HepG2 (cell line): ENCODE data around the gene DNAJC7. TPM values are rescaled to one million over a fixed set of nuclear protein-coding genes. Genes with fewer than 3 reads are reported as not detected.
A peak's percentile ranks its signal among the peaks of the same experiment; 100 is the strongest.

ENCODE experiments used
- BRD4 ChIP-seq: sonication (generic); formaldehyde crosslinking; IDR thresholded peaks from 2 replicates; pipeline ENCODE4 v1.4.0; 2020; ENCODE audit warnings: missing genetic modification reagents
- GATAD2A ChIP-seq: IDR thresholded peaks from 2 replicates; pipeline ENCODE4 v1.6.1; 2016
- GLI4 ChIP-seq: sonication (generic); formaldehyde crosslinking; IDR thresholded peaks from 2 replicates; pipeline ENCODE4 v1.5.1; 2020; ENCODE audit warnings: missing genetic modification reagents, mild to moderate bottlenecking, moderate library complexity, borderline replicate concordance
- HOXA9 ChIP-seq: sonication (generic); formaldehyde crosslinking; IDR thresholded peaks from 2 replicates; pipeline ENCODE4 v1.8.1; 2022; ENCODE audit warnings: missing genetic modification reagents, mild to moderate bottlenecking, moderate library complexity, borderline replicate concordance
- KDM5B ChIP-seq: sonication (generic); formaldehyde crosslinking; IDR thresholded peaks from 2 replicates; pipeline ENCODE4 v1.4.0; 2020; ENCODE audit warnings: missing genetic modification reagents, mild to moderate bottlenecking, borderline replicate concordance
- SP4 ChIP-seq: sonication (generic); formaldehyde crosslinking; IDR thresholded peaks from 2 replicates; pipeline ENCODE4 v1.8.1; 2023; ENCODE audit warnings: mild to moderate bottlenecking, missing genetic modification reagents
- SRSF1 ChIP-seq: fragments of 200-400 bp; formaldehyde crosslinking; optimal IDR thresholded peaks from 2 replicates; pipeline ENCODE3; 2017; ENCODE audit warnings: mild to moderate bottlenecking, low read depth, low read length, moderate library complexity
- ZBTB1 ChIP-seq: sonication (generic); formaldehyde crosslinking; IDR thresholded peaks from 2 replicates; pipeline ENCODE4 v1.4.0; 2020; ENCODE audit warnings: missing genetic modification reagents, borderline replicate concordance
- ZBTB38 ChIP-seq: sonication (generic); formaldehyde crosslinking; IDR thresholded peaks from 2 replicates; pipeline ENCODE4 v1.5.1; 2020; ENCODE audit warnings: mild to moderate bottlenecking, missing genetic modification reagents
- ZNF263 ChIP-seq: sonication (generic); formaldehyde crosslinking; IDR thresholded peaks from 2 replicates; pipeline ENCODE4 v1.4.0; 2020; ENCODE audit warnings: missing genetic modification reagents
- ZNF552 ChIP-seq: sonication (generic); formaldehyde crosslinking; IDR thresholded peaks from 2 replicates; pipeline ENCODE4 v1.9.0; 2022; ENCODE audit warnings: missing genetic modification reagents, mild to moderate bottlenecking, borderline replicate concordance
- ZNF839 ChIP-seq: sonication (generic); formaldehyde crosslinking; IDR thresholded peaks from 2 replicates; pipeline ENCODE4 v1.4.0; 2020; ENCODE audit warnings: missing genetic modification reagents, mild to moderate bottlenecking, borderline replicate concordance
- ZNF891 ChIP-seq: sonication (generic); formaldehyde crosslinking; IDR thresholded peaks from 2 replicates; pipeline ENCODE4 v1.5.0; 2020; ENCODE audit warnings: mild to moderate bottlenecking, missing genetic modification reagents
- ZSCAN25 ChIP-seq: sonication (generic); formaldehyde crosslinking; IDR thresholded peaks from 2 replicates; pipeline ENCODE4 v1.8.0; 2022; ENCODE audit warnings: mild to moderate bottlenecking, missing genetic modification reagents
- polyA plus RNA-seq, 8 experiments: library from polyadenylated mRNA; depleted of rRNA in 3 of 8; stranded (reverse) in 7 of 8; unstranded in 1 of 8; fragments of >200 nt; fragmentation: Illumina TruSeq in 4 of 8; extraction: Trizol in 4 of 8; gene quantifications; 2 replicates each; pipeline versions ENCODE4 v1.2.1 to v1.2.3, GENCODE V29; 2011 to 2016; ENCODE audit warnings: low read depth in 4 of 8, missing spikeins in 1 of 8, mixed read lengths in 1 of 8; ENCODE audit not compliant: insufficient read depth in 1 of 8
- total RNA-seq, 5 experiments: library from RNA; depleted of rRNA; stranded (reverse); fragments of >200 nt; fragmentation: Illumina TruSeq; extraction: Trizol; gene quantifications; 2 replicates each; pipeline ENCODE4 v1.2.3, GENCODE V29; 2016; ENCODE audit warnings: low read depth in 1 of 5
- TF ChIP-seq, protein P1 (sequence below): sonication (generic); formaldehyde crosslinking; IDR thresholded peaks from 2 replicates; pipeline ENCODE4 v1.4.0; 2020; ENCODE audit warnings: mild to moderate bottlenecking, missing genetic modification reagents
- TF ChIP-seq, protein P2 (sequence below): sonication (generic); formaldehyde crosslinking; IDR thresholded peaks from 2 replicates; pipeline ENCODE4 v1.4.0; 2020; ENCODE audit warnings: mild to moderate bottlenecking, missing genetic modification reagents
- TF ChIP-seq, protein P3 (sequence below): sonication (generic); formaldehyde crosslinking; IDR thresholded peaks from 2 replicates; pipeline ENCODE4 v1.4.0; 2020; ENCODE audit warnings: missing genetic modification reagents, mild to moderate bottlenecking, borderline replicate concordance

The DNAJC7 gene
- total and polyA plus RNA-seq, 2 of the 13 experiments (the other 11 are each of a cell fraction or from before 2014, with no cell fraction given), result 47.7 to 132 TPM

DNA sequence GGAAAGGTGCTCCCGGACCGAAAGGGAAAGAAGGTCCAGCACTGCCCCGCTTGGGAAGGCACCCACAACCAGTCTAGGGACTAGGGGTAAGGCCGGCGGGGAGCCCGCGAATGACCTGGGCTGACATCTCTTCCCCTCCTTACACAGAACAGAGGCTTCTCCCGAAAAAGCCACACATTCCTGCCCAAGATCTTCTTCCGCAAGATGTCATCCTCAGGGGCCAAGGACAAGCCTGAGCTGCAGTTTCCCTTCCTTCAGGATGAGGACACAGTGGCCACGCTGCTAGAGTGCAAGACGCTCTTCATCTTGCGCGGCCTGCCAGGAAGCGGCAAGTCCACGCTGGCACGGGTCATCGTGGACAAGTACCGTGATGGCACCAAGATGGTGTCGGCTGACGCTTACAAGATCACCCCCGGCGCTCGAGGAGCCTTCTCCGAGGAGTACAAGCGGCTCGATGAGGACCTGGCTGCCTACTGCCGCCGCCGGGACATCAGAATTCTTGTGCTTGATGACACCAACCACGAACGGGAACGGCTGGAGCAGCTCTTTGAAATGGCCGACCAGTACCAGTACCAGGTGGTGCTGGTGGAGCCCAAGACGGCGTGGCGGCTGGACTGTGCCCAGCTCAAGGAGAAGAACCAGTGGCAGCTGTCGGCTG, 49.2 kb downstream of the DNAJC7 start (continued):
- TF ChIP-seq, protein P1, sequence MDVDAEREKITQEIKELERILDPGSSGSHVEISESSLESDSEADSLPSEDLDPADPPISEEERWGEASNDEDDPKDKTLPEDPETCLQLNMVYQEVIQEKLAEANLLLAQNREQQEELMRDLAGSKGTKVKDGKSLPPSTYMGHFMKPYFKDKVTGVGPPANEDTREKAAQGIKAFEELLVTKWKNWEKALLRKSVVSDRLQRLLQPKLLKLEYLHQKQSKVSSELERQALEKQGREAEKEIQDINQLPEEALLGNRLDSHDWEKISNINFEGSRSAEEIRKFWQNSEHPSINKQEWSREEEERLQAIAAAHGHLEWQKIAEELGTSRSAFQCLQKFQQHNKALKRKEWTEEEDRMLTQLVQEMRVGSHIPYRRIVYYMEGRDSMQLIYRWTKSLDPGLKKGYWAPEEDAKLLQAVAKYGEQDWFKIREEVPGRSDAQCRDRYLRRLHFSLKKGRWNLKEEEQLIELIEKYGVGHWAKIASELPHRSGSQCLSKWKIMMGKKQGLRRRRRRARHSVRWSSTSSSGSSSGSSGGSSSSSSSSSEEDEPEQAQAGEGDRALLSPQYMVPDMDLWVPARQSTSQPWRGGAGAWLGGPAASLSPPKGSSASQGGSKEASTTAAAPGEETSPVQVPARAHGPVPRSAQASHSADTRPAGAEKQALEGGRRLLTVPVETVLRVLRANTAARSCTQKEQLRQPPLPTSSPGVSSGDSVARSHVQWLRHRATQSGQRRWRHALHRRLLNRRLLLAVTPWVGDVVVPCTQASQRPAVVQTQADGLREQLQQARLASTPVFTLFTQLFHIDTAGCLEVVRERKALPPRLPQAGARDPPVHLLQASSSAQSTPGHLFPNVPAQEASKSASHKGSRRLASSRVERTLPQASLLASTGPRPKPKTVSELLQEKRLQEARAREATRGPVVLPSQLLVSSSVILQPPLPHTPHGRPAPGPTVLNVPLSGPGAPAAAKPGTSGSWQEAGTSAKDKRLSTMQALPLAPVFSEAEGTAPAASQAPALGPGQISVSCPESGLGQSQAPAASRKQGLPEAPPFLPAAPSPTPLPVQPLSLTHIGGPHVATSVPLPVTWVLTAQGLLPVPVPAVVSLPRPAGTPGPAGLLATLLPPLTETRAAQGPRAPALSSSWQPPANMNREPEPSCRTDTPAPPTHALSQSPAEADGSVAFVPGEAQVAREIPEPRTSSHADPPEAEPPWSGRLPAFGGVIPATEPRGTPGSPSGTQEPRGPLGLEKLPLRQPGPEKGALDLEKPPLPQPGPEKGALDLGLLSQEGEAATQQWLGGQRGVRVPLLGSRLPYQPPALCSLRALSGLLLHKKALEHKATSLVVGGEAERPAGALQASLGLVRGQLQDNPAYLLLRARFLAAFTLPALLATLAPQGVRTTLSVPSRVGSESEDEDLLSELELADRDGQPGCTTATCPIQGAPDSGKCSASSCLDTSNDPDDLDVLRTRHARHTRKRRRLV (CRISPR knock-in tag), result 0 out of 2 replicates have a peak, but pooled peaks have one; percentile 39
- TF ChIP-seq ZNF891 (CRISPR knock-in tag) (no peak), ZNF552 (no peak), GATAD2A (CRISPR knock-in tag) (no peak), ZBTB38 (CRISPR knock-in tag) (peak; percentile 77), KDM5B (peak; percentile 36; the same call in 1 of the 2 replicates), SP4 (CRISPR knock-in tag) (no peak), GLI4 (CRISPR knock-in tag) (0 out of 2 replicates have a peak, but pooled peaks have one; percentile 57), ZNF839 (CRISPR knock-in tag) (no peak), ZBTB1 (CRISPR knock-in tag) (no peak), HOXA9 (CRISPR knock-in tag) (0 out of 2 replicates have a peak, but pooled peaks have one; percentile 42), BRD4 (CRISPR knock-in tag) (0 out of 2 replicates have a peak, but pooled peaks have one; percentile 42), ZSCAN25 (no peak), SRSF1 (peak; percentile 8), ZNF263 (CRISPR knock-in tag) (0 out of 2 replicates have a peak, but pooled peaks have one; percentile 6)
- TF ChIP-seq, protein P2, sequence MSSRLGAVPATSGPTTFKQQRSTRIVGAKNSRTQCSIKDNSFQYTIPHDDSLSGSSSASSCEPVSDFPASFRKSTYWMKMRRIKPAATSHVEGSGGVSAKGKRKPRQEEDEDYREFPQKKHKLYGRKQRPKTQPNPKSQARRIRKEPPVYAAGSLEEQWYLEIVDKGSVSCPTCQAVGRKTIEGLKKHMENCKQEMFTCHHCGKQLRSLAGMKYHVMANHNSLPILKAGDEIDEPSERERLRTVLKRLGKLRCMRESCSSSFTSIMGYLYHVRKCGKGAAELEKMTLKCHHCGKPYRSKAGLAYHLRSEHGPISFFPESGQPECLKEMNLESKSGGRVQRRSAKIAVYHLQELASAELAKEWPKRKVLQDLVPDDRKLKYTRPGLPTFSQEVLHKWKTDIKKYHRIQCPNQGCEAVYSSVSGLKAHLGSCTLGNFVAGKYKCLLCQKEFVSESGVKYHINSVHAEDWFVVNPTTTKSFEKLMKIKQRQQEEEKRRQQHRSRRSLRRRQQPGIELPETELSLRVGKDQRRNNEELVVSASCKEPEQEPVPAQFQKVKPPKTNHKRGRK (CRISPR knock-in tag), result 0 out of 2 replicates have a peak, but pooled peaks have one; percentile 45
- TF ChIP-seq, protein P3, sequence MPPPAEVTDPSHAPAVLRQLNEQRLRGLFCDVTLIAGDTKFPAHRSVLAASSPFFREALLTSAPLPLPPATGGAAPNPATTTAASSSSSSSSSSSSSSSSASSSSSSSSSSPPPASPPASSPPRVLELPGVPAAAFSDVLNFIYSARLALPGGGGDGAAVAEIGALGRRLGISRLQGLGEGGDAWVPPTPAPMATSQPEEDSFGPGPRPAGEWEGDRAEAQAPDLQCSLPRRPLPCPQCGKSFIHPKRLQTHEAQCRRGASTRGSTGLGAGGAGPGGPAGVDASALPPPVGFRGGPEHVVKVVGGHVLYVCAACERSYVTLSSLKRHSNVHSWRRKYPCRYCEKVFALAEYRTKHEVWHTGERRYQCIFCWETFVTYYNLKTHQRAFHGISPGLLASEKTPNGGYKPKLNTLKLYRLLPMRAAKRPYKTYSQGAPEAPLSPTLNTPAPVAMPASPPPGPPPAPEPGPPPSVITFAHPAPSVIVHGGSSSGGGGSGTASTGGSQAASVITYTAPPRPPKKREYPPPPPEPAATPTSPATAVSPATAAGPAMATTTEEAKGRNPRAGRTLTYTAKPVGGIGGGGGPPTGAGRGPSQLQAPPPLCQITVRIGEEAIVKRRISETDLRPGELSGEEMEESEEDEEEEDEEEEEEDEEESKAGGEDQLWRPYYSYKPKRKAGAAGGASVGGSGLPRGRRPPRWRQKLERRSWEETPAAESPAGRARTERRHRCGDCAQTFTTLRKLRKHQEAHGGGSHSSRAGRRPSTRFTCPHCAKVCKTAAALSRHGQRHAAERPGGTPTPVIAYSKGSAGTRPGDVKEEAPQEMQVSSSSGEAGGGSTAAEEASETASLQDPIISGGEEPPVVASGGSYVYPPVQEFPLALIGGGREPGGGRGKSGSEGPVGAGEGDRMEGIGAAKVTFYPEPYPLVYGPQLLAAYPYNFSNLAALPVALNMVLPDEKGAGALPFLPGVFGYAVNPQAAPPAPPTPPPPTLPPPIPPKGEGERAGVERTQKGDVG, result peak; percentile 87; the same call in 1 of the 2 replicates
